ENCODE data around the gene DCXR. TPM values are rescaled to one million over a fixed set of nuclear protein-coding genes. Genes with fewer than 3 reads are reported as not detected.

Gene DCXR
- polyA plus RNA-seq, 3 donors, result 98.3 to 138 (median 102) TPM

DNA sequence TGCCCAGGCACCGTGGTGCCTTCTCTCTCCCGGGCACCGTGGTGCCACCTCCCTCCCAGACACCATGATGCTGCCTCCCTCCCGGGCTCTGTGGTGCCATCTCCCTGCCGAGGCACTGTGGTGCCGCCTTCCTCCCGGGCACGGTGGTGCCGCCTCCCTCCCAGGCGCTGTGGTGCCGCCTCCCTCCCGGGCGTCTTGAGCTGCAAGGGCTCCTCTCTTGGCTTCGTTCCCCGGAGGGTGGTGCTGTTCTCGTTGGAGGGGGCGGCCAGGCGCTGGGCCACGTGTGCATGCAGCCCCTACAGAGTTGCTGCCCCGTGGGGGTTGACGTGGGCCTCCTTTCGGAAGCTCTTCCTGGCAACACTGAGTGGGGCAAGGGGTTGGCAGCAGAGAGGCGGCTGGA, 23.1 kb downstream of the DCXR start:
- DNase-seq, result no peak

DNA sequence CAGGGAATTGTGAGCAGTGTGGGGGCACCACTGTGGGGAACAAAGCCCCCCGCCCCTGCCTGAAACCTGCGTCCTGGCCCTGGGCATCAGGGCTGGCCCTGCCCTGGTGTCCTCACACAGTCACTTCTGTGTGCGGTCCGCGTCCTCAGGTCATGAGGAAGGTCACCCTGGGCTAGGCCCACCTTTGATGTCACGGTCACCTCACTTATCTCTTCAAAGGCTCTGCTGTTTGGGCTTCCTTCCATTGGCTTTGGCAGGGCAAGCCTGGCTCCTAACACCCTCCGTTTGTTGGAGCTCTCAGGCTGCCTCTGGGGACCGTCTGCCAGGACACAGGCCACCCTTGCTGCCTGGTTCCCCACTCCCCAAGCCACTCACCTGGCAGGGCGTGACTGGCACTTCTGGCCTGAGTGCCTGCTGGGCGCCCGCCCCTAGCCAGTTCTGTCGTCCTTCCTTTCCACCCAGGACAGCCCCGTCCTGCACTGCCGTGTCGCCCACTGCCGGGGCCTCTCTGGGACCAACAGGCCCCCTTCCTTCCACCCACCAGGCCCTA, 23.6 kb downstream of the DCXR start:
- DNase-seq, result no peak

DNA sequence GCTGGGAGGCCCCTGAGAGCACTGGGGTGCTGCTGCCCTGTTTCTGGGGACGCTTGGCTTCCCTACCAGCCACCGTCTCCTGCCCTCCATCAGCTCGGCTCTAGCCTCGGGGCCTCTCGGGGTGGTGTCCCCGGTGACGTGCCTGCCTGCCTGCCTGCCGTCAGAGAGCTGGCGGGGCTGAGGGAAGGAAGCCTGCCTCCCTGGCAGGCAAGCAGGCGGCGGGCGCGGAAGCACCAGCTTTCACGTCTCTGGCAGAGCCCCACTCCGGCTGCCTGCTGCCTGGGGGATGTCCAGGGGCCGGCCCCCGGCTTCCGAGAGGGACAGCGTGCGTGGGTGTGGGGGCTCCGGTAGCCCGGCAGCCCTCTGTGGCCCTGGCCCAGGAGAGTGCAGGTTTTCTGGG, 24.2 kb downstream of the DCXR start:
- DNase-seq, result no peak

DNA sequence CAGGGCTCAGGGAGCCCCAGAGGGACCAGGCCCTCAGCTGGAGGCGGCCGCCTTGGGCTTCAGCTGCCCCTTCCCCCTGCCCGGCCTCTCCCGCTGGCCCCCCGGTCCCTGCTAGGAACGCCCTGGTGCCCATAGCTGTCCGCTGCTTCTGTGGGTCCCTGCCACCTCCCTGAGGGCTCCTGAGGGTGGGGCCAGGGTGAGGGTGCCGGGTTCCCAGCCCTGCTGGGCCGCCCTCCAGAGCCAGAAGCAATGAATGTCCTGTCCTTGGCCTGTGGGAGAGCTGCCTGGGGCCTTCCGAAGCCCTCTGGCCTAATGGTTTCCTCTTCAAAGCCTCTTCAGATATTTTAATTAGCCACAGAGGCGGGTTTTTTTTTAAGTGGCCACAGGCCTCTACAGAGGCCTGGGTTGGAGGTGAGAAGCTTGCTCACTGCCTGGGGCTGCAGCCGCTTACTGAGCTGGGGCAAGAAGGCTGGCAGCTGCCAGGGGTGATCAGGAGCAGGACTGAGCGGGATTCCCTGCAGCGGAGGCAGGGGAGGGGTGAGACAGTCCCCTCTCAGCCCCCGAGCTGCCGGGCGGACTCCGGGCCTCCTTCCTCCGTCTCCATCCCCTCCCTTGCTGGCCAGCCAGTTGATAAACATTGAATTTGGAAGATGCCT, 24.7 kb downstream of the DCXR start:
- no peak for DNase-seq

DNA sequence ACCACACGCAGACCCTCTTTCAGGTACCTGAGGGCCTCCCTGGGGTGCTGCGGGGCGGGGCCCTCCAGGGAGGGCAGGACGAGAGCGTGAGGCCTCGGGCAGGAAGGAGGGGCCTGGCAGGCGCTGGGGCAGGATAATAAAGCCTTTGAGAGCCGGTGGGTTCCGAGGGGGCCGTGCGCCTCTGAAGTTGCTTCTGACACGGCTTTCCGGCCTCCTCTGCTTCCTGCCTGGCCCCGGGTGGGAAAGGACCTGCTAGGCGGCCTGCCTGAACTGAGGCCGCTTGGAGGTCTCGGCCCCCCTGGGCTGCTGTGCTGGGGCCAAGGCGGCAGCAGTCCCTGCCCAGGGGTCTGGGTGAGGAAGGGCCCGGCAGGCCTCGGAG, 25.2 kb downstream of the DCXR start:
- no peak for DNase-seq

DNA sequence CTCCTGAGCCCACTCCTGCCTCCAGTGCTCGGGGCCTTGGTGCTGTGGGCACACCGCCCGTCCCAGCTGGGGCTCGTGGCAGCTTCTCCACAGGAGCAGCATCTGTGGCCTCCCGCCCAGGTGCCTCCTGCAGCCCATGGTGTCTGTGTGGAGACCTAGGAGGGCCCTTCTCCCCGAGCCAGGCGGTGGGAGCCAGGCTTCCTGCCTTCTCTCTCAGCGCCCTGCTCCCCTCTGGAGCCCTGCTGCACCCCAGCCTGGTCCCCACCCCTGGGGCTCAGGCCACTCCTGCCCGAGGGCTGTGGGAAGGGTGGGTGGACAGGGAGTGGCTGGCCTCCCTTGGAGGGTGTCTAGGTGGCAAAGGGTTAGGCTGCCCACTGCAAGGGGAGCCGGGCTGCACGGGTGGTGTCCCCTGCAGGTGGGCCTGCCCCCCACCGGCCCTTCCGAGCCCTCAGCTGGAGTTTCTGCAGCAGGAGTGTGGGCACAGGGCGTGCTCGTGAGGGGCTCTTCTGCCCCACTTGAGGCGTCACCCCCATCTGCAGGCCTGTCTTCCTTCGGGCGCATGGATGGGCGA, 25.8 kb downstream of the DCXR start:
- DNase-seq, result no peak

DNA sequence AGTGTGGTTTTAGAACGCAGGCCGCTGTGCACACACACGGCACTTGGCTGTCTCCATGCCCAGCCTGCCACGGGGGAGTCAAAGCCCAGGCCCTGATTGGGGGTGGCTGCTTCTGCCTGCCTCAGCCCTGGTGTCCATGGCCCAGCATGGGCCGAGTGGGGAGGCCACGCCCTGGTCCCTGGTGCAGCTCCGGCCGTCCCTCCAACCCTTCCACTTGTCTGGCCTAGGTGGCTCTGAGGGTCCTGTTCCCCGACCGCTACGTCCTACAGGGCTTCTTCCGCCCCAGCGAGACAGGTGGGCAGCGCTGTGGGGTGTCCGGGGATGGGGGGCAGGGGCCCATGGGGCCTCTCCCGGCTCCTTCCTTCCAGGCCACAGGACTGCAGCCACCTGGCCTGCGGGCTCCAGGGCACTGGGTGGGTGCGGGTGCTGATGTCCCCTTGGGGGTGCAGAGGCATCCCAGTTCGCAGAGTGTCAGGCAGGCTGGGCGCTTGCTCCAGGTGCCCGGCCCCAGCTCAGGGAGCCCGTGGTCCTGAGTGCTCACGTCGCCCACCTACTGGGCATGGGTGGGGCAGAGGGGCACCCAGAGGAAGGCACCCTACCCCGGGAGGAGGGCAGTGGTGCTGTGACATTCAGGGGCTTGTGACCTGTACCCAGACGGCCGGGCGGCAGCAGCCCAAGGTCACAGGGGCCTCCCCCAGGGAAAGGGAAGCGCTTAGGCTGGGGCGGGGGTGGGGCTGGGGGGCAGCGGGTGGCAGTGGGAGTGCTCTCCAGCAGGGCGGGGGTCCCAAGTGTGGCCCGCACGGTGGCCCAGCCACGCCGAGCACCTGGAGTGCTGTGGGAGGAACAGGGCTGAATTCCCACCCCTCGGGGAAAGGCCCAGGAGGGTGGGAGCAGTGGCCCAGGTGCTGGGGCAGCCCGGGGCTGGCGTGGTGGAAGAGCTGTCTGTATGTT, 26.6 kb downstream of the DCXR start:
- no peak for DNase-seq

DNA sequence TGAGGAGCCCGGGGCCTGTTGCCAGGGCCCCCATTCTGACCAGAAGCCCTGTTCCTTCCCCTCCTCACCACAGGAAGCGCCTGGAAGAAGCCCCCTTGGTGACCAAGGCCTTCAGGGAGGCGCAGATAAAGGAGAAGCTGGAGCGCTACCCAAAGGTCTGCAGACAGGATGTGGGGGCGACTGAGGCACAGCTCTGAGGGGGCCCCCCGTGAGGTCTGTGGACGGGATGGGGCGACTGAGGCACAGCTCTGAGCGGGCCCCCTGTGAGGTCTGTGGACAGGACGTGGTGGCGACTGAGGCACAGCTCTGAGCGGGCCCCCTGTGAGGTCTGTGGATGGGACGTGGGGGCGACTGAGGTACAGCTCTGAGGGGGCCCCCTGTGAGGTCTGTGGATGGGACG, 28.1 kb downstream of the DCXR start:
- DNase-seq, result no peak

DNA sequence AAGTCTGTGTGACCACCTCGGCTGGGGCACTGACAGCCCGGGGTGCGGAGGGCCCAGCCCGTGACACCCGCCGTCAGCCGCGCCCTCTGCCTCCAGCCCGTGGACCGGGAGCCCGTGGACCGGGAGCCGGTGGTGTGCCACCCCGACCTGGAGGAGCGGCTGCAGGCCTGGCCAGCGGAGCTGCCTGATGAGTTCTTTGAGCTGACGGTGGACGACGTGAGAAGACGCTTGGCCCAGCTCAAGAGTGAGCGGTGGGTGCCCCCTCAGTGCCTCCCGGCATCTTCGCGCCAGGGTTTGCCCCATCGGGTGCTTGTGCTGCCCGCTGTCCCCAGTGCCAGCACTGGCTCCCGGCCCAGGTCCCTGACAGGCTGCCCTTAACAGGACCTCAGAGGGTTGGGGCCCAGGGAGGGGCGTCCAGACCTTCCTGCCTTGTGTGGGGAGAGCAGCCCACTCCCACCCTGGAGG, 28.5 kb downstream of the DCXR start:
- DNase-seq, result no peak

DNA sequence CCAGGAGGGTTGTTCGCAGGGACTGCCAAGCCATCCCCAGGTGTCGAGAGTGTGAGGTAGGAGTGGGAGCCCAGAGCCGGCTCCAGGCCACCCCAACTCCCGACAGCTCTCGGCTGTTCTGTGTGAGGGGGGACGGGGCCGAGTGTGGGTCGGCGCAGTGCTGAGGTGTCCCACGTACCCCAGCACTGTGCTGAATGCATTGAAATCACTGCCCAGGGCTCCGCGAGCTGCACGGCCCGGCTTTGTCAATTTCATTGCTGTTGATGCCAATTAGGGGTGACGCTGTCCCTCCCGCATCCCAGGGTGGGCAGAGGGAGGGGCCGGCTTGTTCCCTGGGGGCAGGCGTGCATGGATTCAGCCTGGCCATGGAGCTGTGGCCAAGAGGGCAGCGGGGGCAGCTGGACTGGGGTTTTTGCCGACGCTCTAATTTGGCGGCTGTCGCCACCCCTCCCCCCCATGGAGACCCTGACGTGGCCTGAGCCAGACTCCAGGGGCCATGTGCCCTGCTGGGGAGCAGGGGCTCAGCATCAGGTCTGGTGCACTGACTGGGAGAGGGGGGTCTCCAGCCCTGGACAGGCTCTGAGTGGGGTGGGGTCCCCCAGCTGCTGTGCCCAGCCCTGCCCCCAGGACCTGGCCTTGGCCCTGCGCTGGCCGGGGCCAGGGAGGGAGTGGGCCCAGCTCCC, 29.1 kb downstream of the DCXR start:
- no peak for DNase-seq

DNA sequence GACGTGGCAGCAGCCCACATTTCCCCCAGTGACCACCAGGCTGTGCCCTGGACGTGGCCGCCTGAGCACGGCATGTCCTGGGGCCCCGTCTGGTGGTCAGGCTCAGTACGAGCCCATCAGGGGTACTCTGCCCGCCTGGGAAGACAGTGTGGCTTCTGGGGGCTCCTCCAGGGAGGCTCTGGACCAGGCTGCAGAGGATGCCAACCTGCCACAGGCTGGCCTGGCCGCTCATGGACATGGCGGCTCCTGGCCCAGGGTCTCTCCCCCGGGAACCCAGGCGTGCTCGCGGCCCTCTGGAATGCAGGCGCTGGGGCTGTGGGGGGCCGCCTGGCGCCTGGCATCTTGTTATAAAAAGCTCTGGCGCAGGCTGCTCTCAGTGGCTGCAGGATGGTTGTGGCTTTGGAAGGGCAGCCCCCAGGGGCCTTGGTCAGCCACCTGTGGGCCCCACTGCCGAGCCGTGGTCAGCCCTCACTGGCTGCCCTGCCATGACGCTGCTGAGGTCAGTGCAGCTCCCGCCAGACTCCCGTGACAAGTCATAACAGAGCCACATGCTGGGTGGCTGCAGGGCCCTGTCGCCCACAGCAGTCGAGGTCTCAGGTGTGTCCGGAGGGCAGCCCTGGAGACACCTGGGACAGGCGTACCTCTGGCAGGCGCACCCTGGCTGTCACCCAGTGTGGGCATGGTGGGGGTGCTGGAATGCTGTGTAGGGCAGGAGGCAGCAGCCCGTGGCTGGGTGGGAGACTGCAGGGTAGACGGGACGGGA, 29.8 kb downstream of the DCXR start:
- no peak for DNase-seq

DNA sequence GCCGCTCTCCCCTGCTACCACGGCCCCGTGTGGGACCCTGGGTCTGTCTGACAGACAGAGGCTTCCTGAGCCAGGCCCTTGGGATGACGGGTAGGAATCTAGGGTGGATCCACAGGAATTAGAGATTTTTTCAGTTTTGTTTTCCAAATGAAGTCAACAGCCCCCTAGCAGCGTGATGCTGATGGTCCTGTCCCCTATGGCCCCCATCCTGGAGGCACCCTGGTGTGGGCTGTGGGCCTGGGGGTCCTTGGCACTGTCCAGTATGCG, 30.3 kb downstream of the DCXR start:
- no peak for DNase-seq

DNA sequence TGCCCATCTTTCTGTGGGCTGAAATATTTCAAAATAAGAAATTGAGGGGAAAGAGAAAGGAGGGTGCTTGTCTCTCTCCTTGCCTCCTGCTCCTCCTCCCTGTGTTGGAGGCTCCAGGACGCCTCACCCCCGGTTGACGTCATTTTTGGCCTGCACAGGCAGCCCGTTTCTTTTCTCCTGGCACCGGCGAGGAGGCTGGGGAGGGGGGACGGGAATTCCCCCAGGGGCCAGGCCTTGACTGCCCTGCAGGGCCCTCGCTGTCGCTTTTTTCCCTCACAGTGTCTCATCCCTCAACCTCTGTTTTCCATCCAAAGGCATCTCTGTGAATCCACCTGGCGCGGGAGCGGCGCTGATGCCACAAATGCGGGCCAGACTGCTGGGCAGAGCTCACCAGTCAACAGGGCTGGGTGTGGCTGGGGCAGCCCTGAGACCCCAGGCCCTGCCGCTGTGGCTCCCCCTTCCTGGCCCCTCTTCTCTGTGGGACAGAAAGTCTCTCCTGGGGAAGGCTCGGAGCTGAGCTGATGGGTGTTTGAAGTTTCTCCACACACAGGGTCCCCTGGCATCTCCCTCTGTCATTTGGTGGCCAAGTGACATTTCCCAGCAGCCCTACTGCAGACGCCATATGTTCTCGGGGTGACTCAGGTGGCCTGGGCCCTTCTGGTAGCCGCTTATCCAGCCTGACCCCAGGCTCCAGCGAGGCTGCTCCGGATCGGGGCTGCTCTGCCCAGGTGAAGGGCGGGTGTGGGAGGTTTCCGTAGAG, 30.8 kb downstream of the DCXR start:
- no peak for DNase-seq

DNA sequence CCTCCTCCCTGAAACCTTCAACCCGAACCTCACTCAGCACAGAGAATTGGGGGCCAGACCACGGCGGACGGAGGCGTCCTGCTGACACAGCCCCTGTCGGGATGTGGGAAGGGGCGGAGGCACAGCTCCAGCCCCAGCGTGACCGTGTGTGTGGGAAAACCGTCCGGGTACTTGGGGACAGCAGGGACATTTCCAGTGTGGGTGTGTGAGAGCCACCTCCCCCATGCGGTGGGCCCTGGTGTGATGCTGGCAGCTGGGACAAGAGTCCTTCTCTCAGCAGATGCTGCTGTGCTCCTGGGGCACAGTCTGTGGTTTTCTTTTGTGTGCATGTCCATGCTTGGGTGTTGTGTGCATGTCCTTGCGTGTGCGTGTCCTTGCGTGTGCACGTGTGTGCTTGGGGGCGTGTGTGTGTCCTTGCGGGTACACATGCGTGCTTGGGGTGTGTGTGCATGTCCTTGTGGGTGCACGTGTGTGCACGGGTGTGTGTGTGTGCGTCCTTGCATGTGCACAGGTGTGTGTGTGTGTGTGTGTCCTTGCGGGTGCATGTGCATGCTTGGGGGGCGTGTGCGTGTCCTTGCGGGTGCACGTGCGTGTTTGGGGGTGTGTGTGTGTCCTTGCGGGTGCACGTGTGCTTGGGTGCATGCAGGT, 31.7 kb downstream of the DCXR start:
- no peak for DNase-seq

DNA sequence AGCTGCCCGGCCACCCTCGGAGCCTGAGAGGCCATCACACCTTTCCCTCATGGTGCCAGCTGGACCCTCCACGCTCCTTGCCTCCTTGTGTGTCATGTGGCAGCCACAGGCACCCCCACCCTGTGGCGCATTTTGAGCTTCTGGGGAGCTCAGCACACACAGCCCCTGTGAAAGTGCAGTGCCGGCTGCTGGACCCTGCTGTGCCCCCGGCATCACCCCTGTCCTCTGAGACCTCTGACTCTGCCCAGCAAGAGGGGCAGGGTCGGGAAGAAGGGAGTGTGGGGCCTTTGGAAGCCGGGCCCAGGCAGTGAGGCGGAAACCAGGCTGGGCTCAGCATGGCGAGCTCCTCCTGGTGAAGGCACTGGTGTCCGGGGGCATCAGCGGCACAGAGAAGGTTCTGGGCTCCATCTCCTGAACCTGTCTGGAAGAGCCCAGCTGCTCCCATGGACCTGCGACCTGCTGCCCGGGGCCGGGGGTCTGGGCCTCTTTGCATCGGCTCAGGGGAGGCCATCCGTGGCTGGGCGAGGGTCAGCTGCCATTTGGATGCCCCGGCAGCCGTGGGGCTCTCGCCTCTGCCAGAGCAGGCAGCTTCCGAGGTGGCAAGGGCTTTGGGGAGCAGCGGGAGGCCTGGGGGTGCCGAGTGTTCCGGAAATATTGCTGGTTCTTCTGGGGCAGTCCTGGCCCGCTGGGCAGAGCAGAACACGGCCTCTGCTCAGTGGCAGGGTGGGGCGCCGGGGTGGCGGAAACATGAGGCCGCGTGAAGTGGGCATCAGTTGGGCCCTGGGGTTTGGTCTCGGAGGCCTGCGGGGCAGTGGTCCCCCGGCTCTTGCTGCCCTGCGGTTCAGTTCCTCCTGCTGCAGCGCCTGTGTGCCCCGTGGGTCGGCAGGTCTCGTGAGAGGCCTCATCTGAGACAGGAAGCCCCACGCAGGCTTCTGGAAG, 32.7 kb downstream of the DCXR start:
- DNase-seq, result no peak

DNA sequence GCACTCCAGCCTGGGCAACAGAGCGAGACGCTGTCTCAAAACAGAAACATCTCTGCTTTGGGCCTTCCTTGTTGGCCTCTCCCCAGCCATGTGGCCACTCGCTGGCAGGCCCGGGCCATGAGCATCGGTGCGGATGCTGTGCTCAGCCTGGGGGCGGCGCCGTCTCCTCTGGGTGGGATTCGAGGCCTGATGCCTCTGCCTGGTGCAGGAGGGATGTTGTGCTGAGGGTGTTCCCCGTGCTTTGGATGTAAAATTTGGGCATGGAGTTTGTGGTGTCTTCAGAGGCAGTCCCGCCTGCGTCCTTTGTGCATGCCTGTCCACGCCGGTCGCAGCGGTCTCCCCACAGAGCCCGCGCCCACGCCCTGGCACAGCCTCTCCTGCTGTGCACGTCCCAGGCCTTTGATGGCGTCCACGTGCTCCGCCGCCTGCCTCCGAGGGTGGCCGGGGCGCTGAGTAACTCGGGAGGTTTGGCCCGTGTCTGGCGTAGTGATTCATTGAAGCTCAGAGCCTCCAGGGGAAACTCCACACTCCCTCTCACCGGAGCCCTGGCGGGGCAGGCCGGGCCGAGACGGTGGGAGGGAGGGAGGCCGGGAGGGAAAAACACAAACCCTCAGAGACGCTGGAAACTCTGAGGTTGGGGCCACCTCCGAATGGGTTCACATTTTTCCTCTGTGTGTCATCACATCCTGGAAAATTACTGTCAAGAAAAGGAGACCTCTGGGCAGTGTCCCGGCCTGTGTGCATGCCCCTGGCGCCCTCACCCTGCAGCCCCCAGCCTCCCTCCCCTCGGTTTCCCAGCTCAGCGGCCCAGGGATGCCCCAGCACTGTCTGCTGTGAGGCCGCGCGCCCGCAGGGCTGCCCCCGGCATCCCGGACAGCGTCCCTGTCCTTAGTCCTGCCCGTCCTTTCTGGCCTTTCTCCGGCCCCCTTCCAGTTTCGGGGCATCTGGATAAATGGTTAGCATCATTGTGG, 33.8 kb downstream of the DCXR start:
- DNase-seq, result no peak

DNA sequence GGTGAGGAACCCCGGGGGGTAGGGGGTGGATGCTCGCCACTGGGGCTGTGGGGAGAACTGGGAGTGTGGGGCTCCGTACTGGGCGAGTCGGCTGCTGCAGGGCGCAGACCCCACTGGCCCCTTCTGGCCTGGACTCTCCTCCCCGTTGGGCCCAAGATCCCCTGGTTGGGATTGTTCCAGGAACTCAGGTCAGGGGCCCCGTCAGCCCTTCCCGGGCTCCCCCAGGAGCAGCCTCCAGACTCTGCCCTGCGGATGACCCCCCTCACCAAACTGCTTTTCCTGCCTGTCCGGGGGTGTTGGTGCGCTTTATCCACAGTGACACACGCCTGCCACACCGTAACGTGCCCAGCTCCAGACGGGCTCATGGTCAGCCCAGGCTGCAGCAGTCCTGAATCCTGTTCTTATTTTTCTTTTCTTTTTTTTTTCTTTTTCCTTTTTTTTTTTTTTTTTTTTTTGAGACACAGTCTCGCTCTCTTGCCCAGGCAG, 35.9 kb downstream of the DCXR start:
- DNase-seq, result no peak
